Colonic mucosa (tissue), 4 donors: ENCODE results near the gene CHRDL2. TPM values are rescaled to one million over a fixed set of nuclear protein-coding genes. Genes with fewer than 3 reads are reported as not detected.
A peak's percentile ranks its signal among the peaks of the same experiment; 100 is the strongest.

Source experiments
- DNase-seq: peaks from one replicate; pipeline ENCODE4 v3.0.0-alpha.2; 2020
- H3K27ac ChIP-seq: fragments of 200-600 bp; one replicate; pipeline ENCODE4 v1.8.0; 2021
- H3K27me3 ChIP-seq: fragments of 200-600 bp; one replicate; pipeline ENCODE4 v1.8.0; 2021
- H3K36me3 ChIP-seq: fragments of 200-600 bp; one replicate; pipeline ENCODE4 v1.8.0; 2021
- H3K4me1 ChIP-seq: fragments of 200-600 bp; one replicate; pipeline ENCODE4 v1.8.0; 2021; ENCODE audit warnings: mild to moderate bottlenecking
- H3K4me3 ChIP-seq: fragments of 200-600 bp; one replicate; pipeline ENCODE4 v1.8.0; 2021
- H3K9ac ChIP-seq, 2 donors: one replicate each; pipeline ENCODE4 v1.7.0; 2013; ENCODE audit warnings: control low read depth in 2 of 2, low read depth in 2 of 2, low read length in 2 of 2
- H3K9me3 ChIP-seq: fragments of 200-600 bp; one replicate; pipeline ENCODE4 v1.8.0; 2021
- intact Hi-C: fragments of 100-400 bp; cut with DNase I; formaldehyde crosslinking; loops from one replicate; pipeline ENCODE4 v1.14.1; 2022
- total RNA-seq, 2 donors: library from RNA; stranded (reverse); fragmentation: NEBNext Ultra II Directional in 1 of 2; extraction: Animal tissue kit (Norgen Biotek cat#: 25700) in 1 of 2; gene quantifications; one replicate each; pipeline ENCODE4 v1.2.1, GENCODE V29; 2021
- TF ChIP-seq, protein P1 (sequence below): fragments of 200-600 bp; IDR thresholded peaks from one replicate; pipeline ENCODE4 v1.8.0; 2022; ENCODE audit warnings: antibody characterized with exemption, mild to moderate bottlenecking
- donor health status: healthy.
- donor health status: DM: no; HTN: no; CAD: no.
- donor health status: DM: no; HTN: no; CAD: no.

Gene CHRDL2
- total RNA-seq, 2 donors from 2014 or later = 0.42 to 26.5 TPM

DNA sequence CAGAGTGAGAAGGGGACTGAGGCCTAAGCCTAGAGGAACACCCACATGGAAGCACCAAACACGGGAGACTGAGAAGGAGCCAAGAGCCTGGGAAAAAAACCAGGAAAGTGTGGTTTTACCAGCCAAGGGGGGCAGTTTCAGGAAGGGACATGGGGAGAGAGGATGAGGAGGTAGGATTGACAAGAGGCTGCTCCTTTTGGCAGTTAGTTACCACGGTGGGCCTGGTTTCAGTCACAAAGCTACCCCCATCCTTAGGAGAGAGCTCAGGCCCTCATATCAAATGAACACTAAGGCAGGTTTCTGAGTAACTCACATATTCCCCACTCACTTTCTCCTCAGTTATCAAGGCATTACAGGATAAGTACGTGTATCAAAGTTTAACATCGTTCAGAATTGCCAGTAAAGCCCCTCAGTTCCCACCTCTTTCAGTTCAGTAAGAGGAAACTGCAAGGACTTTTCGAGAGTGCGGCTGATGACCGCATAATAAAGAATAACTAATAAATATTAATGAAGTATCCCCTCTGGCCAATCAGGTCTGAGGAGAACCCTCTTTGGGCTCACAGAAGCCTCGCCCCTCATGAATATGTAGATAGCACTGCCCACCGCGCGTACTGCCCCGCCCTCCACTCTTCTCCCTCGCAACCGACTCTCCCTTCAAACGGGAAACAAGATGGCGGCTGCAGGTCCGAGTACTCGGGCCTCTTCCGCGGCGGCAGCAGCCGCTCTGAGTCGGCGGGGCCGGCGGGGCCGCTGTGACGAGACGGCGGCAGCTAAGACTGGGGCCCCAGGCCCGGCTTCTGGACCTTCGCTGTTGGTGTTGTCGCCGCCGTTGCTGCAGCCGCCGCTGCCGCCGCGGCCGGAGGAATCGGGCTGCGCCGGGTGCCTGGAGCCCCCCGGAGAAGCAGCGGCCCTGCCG lies 17.2 kb upstream of the CHRDL2 start, which contains the start of gene RNF169:
TSS of gene RNF169 (plus strand) at position 639 of the 916 bp plus-strand sequence. CDS start at position 671, 32 bp downstream.
- H3K4me3 ChIP-seq = peak within 1 kb of the TSS; percentile 80
- peak within 1 kb of the TSS; percentile 87 for H3K27ac ChIP-seq
- TF ChIP-seq, protein P1, sequence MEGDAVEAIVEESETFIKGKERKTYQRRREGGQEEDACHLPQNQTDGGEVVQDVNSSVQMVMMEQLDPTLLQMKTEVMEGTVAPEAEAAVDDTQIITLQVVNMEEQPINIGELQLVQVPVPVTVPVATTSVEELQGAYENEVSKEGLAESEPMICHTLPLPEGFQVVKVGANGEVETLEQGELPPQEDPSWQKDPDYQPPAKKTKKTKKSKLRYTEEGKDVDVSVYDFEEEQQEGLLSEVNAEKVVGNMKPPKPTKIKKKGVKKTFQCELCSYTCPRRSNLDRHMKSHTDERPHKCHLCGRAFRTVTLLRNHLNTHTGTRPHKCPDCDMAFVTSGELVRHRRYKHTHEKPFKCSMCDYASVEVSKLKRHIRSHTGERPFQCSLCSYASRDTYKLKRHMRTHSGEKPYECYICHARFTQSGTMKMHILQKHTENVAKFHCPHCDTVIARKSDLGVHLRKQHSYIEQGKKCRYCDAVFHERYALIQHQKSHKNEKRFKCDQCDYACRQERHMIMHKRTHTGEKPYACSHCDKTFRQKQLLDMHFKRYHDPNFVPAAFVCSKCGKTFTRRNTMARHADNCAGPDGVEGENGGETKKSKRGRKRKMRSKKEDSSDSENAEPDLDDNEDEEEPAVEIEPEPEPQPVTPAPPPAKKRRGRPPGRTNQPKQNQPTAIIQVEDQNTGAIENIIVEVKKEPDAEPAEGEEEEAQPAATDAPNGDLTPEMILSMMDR = no peak
- peaks cover 4% of the 10 kb centered on the region for H3K4me1 ChIP-seq
- H3K36me3 ChIP-seq = no peaks in the 10 kb centered on the region
- H3K9me3 ChIP-seq = no peaks in the 10 kb centered on the region
- H3K27me3 ChIP-seq = no peaks in the 10 kb centered on the region
- intact Hi-C loops = no loop called here
- DNase-seq = peak; percentile 95
- H3K9ac ChIP-seq = peak within 1 kb of the TSS; percentile 79 to 87

DNA sequence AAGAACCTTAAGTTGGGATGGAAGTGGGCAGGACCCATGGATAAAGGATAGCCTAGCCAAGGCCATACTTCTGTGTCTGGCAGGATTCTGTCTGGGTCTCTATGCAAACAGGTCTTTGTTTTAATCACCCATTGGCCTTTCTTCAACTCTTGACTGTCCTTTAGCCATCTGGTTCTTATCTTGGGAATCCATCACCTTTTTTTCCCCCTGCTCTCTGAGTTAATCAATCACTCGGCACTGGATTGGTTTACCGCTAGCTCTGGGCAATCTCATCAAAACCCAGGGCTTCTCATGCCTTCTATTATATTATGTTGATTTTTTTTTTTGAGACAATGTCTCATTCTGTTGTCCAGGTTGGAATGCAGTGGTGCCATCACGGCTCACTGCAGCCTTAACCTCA lies 15.6 kb upstream of the CHRDL2 start:
- no peaks in the 10 kb centered on the region for H3K36me3 ChIP-seq
- no peaks in the 10 kb centered on the region for H3K9me3 ChIP-seq
- no peak overlapping the region for H3K27ac ChIP-seq
- intact Hi-C loops = no loop called here
- H3K4me3 ChIP-seq = no peak overlapping the region
- TF ChIP-seq, protein P1 = no peak
- no peak for DNase-seq
- peaks cover 4% of the 10 kb centered on the region for H3K4me1 ChIP-seq
- no peak overlapping the region for H3K9ac ChIP-seq
- no peaks in the 10 kb centered on the region for H3K27me3 ChIP-seq

DNA sequence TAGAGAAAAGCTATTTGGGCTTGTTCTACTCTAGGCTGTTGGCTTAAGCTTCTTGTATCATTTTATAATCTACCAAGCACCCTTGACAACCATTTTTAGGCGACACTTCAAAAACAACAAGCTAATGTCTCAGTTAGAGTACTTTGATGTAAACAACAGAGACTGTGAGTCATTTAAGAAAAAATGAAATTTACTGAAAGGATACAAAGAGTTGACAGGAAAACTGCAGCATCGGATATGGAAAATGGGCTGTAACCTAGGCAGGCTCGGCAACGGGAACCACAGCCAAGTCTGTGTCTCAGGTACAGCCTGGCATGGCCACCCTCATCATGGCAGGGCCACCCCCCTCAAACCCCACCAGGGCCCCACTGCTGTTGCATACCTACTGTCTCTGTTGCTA lies 13.1 kb upstream of the CHRDL2 start:
- Histone ChIP-seq H3K9me3 (no peaks in the 10 kb centered on the region), H3K4me1 (no peaks in the 10 kb centered on the region), H3K27me3 (no peaks in the 10 kb centered on the region), H3K36me3 (no peaks in the 10 kb centered on the region), H3K4me3 (no peak overlapping the region), H3K9ac (no peak overlapping the region), H3K27ac (no peak overlapping the region)
- intact Hi-C loops = no loop called here
- no peak for DNase-seq
- TF ChIP-seq, protein P1 = no peak

DNA sequence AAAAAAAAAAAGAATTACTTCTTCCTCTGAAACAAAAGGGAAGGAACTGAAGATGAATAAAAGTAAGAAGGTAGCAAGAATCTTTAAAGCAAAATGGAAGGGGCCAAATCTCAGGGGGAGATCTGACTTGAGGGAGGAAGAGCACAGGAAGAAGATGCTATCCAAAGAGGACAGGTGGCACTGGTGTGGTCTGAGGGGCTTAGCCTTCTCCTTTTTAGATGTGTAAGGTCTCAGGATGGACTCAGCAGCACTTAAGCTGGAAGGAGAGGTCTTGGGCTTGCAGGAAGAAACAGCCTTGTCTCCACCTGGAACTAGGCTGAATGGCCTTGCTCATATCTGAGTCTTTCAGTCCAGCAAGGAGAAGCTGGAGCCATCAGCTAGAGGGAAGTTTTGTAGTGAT lies 12.4 kb upstream of the CHRDL2 start:
- DNase-seq = no peak
- H3K4me1 ChIP-seq = no peaks in the 10 kb centered on the region
- intact Hi-C loops = no loop called here
- H3K4me3 ChIP-seq = no peak overlapping the region
- TF ChIP-seq, protein P1 = no peak
- no peaks in the 10 kb centered on the region for H3K9me3 ChIP-seq
- no peak overlapping the region for H3K9ac ChIP-seq
- no peaks in the 10 kb centered on the region for H3K27me3 ChIP-seq
- no peak overlapping the region for H3K27ac ChIP-seq
- no peaks in the 10 kb centered on the region for H3K36me3 ChIP-seq

DNA sequence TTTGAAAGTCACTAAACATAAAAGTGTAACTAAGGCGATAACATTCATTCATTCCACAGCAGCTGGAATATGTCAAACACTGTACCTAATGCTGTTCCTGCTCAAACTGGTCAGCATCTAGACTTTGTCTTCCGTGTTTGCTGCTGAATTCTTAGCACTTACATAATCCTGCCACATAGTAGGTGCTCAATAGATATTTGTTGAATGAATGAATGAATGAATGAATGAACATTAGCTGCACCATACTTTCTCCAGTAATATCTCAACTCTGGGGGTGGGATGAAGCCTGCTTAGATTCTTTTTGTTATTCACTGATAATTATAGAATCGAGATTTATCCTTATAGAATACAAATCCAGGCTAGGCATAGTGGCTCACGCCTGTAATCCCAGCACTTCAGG lies 10.8 kb upstream of the CHRDL2 start:
- no peak for DNase-seq
- no peak overlapping the region for H3K27ac ChIP-seq
- H3K36me3 ChIP-seq = no peaks in the 10 kb centered on the region
- H3K4me3 ChIP-seq = no peak overlapping the region
- H3K4me1 ChIP-seq = no peaks in the 10 kb centered on the region
- H3K9ac ChIP-seq = no peak overlapping the region
- H3K9me3 ChIP-seq = no peaks in the 10 kb centered on the region
- TF ChIP-seq, protein P1 = no peak
- intact Hi-C loops = no loop called here
- H3K27me3 ChIP-seq = no peaks in the 10 kb centered on the region
